Hepatocyte (in vitro differentiated cells): ENCODE results near the gene XPO1.

Experiments used
- EZH2 ChIP-seq: fragments of 200-600 bp; sonication (generic); IDR thresholded peaks from 2 replicates; pipeline ENCODE4 v1.6.1; 2016; ENCODE audit warnings: antibody characterized with exemption, mild to moderate bottlenecking, borderline replicate concordance
- TF ChIP-seq, protein P1 (sequence below): fragments of 200-600 bp; sonication (generic); IDR thresholded peaks from 2 replicates; pipeline ENCODE4 v1.5.1; 2016; ENCODE audit warnings: antibody characterized with exemption, mild to moderate bottlenecking; ENCODE audit not compliant: poor library complexity

DNA sequence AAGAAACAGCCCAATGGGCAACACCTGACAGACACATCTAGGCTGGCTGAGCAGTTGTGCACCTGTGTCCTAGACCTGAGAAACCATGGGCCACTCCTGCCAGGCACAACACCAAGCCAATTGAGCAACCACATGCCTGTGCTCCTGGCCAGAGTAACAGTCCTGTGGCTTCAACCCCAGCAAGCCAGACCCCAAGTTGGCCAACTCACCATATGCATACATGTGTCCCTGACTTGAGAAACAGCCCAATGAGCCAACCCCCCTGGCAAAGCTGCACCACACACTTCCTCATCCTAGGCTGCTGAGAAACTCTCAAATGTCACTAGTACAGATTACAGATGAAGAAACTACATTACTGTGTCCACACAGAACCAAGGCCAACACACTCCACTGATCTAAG is 103.8 kb downstream of the XPO1 start:
- no peak for TF ChIP-seq EZH2
- TF ChIP-seq, protein P1, sequence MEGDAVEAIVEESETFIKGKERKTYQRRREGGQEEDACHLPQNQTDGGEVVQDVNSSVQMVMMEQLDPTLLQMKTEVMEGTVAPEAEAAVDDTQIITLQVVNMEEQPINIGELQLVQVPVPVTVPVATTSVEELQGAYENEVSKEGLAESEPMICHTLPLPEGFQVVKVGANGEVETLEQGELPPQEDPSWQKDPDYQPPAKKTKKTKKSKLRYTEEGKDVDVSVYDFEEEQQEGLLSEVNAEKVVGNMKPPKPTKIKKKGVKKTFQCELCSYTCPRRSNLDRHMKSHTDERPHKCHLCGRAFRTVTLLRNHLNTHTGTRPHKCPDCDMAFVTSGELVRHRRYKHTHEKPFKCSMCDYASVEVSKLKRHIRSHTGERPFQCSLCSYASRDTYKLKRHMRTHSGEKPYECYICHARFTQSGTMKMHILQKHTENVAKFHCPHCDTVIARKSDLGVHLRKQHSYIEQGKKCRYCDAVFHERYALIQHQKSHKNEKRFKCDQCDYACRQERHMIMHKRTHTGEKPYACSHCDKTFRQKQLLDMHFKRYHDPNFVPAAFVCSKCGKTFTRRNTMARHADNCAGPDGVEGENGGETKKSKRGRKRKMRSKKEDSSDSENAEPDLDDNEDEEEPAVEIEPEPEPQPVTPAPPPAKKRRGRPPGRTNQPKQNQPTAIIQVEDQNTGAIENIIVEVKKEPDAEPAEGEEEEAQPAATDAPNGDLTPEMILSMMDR, result no peak
